Ishikawa (cell line): Measurements from ENCODE around the gene CUBN.

ENCODE experiments used
- CEBPB ChIP-seq: IDR thresholded peaks from 2 replicates; pipeline ENCODE4 v1.6.1; 2012
- CREB1 ChIP-seq: IDR thresholded peaks from 2 replicates; pipeline ENCODE4 v1.6.1; 2012; ENCODE audit warnings: low read depth
- EGR1 ChIP-seq: IDR thresholded peaks from 2 replicates; pipeline ENCODE4 v1.6.1; 2012
- EP300 ChIP-seq: IDR thresholded peaks from 2 replicates; pipeline ENCODE4 v1.6.1; 2012; ENCODE audit warnings: borderline replicate concordance
- FOXM1 ChIP-seq: IDR thresholded peaks from 2 replicates; pipeline ENCODE4 v1.6.1; 2012; ENCODE audit warnings: low read depth, borderline replicate concordance
- NFIC ChIP-seq: IDR thresholded peaks from 2 replicates; pipeline ENCODE4 v1.6.1; 2012
- RAD21 ChIP-seq: IDR thresholded peaks from 2 replicates; pipeline ENCODE4 v1.6.1; 2012; ENCODE audit warnings: low read depth
- REST ChIP-seq: IDR thresholded peaks from 2 replicates; pipeline ENCODE4 v1.6.1; 2012; ENCODE audit warnings: low read depth, mild to moderate bottlenecking
- TAF1 ChIP-seq: IDR thresholded peaks from 2 replicates; pipeline ENCODE4 v1.6.1; 2012; ENCODE audit warnings: low read depth, mild to moderate bottlenecking
- TCF12 ChIP-seq: IDR thresholded peaks from 2 replicates; pipeline ENCODE4 v1.6.1; 2012; ENCODE audit warnings: low read depth
- TEAD4 ChIP-seq: IDR thresholded peaks from 2 replicates; pipeline ENCODE4 v1.6.1; 2012
- YY1 ChIP-seq: IDR thresholded peaks from 2 replicates; pipeline ENCODE4 v1.6.1; 2012; ENCODE audit warnings: low read depth
- ZBTB7A ChIP-seq: IDR thresholded peaks from 2 replicates; pipeline ENCODE4 v1.6.1; 2012; ENCODE audit warnings: low read depth
- TF ChIP-seq, protein P1 (sequence below): IDR thresholded peaks from 2 replicates; pipeline ENCODE4 v1.6.1; 2012
- TF ChIP-seq, protein P2 (sequence below): IDR thresholded peaks from 2 replicates; pipeline ENCODE4 v1.6.1; 2012

CUBN gene

GRCh38 chr10:17061418-17061817, 68.2 kb downstream of the CUBN start:
- TF ChIP-seq ZBTB7A (no peak), RAD21 (no peak), CREB1 (no peak), NFIC (no peak), TAF1 (no peak), CEBPB (no peak), FOXM1 (no peak), YY1 (no peak), TEAD4 (no peak), REST (no peak), TCF12 (no peak), EGR1 (no peak), EP300 (no peak)
- TF ChIP-seq, protein P1, sequence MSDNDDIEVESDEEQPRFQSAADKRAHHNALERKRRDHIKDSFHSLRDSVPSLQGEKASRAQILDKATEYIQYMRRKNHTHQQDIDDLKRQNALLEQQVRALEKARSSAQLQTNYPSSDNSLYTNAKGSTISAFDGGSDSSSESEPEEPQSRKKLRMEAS, result no peak
- TF ChIP-seq, protein P2, sequence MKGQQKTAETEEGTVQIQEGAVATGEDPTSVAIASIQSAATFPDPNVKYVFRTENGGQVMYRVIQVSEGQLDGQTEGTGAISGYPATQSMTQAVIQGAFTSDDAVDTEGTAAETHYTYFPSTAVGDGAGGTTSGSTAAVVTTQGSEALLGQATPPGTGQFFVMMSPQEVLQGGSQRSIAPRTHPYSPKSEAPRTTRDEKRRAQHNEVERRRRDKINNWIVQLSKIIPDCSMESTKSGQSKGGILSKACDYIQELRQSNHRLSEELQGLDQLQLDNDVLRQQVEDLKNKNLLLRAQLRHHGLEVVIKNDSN, result no peak

- TF ChIP-seq ZBTB7A (no peak), CEBPB (no peak), TAF1 (no peak), EGR1 (no peak), CREB1 (no peak), FOXM1 (no peak), NFIC (no peak), TEAD4 (no peak), EP300 (no peak), YY1 (no peak), TCF12 (no peak)
- TF ChIP-seq, protein P1, result no peak
- TF ChIP-seq, protein P2, result no peak
These were observed 69.3 kb downstream of the CUBN start for GRCh38 chr10:17060289-17060688.

GRCh38 chr10:17059197-17059688, 70.4 kb downstream of the CUBN start:
- TF ChIP-seq REST, result no peak

- TF ChIP-seq REST, result no peak
- no peak for TF ChIP-seq YY1
- no peak for TF ChIP-seq EGR1
- no peak for TF ChIP-seq TAF1
- TF ChIP-seq CEBPB, result no peak
- TF ChIP-seq, protein P2, result no peak
- TF ChIP-seq EP300, result no peak
- no peak for TF ChIP-seq NFIC
- no peak for TF ChIP-seq ZBTB7A
- TF ChIP-seq TEAD4, result no peak
- TF ChIP-seq FOXM1, result no peak
- no peak for TF ChIP-seq TCF12
- no peak for TF ChIP-seq CREB1
- TF ChIP-seq, protein P1, result no peak
These were observed 71.5 kb downstream of the CUBN start for GRCh38 chr10:17058093-17058492.
